Left ventricle myocardium superior (tissue), 1 donor: ENCODE measurements around the gene NFATC2. TPM values are rescaled to one million over a fixed set of nuclear protein-coding genes. Genes with fewer than 3 reads are reported as not detected.

Experiments used
- ATAC-seq: fragments of 200-7000 bp; cut with Tn5 transposase; one replicate; pipeline ENCODE4 v1.9.1; 2020; ENCODE audit warnings: mild to moderate bottlenecking, moderate library complexity
- DNase-seq: peaks from one replicate; pipeline ENCODE4 v3.0.0-alpha.2; 2020
- intact Hi-C: fragments of 100-400 bp; cut with micrococcal nuclease; formaldehyde crosslinking; loops from one replicate; pipeline ENCODE4 v1.11.0; 2022
- total RNA-seq: library from RNA; stranded (reverse); fragmentation: NEBNext Ultra II Directional; extraction: Animal tissue kit (Norgen Biotek cat#: 25700); gene quantifications from one replicate; pipeline ENCODE4 v1.2.1, GENCODE V29; 2021
- donor health status: DM: no; HTN: yes; CAD: no; lungs with severe emphysema.

The NFATC2 gene
- total RNA-seq, 1 donor from 2014 or later, result 2.3 TPM

- DNase-seq, result peak; percentile 47
- intact Hi-C loops, result no loop called here
- ATAC-seq, result peak; percentile 84
Measured at GRCh38 chr20:51412951-51413481, 129.5 kb downstream of the NFATC2 start.

GRCh38 chr20:51412333-51412871 is 130.1 kb downstream of the NFATC2 start:
- DNase-seq, result peak; percentile 60
- intact Hi-C loops, result no loop called here
- ATAC-seq, result peak; percentile 89

DNA sequence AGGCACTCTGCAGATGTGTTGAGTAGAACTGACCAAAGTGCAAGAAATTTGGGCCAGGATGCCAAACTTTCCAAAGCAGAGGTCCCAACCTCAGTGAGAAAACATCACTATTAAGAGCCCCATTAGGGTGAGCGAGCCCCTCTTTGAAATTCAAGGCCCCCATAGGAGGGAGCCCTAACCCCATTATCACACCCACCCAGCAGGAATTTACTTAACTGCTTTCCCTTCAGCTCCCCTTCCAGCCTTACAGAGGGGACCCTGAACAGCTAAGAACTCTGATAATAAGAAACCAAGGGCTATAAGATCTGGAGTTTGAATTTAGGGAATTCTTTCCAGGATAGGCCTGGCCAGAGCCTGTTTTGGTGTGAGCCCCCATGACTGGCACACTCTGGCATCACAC is 130.6 kb downstream of the NFATC2 start:
- ATAC-seq (no peak), DNase-seq (no peak)
- intact Hi-C loops, result no loop called here

DNA sequence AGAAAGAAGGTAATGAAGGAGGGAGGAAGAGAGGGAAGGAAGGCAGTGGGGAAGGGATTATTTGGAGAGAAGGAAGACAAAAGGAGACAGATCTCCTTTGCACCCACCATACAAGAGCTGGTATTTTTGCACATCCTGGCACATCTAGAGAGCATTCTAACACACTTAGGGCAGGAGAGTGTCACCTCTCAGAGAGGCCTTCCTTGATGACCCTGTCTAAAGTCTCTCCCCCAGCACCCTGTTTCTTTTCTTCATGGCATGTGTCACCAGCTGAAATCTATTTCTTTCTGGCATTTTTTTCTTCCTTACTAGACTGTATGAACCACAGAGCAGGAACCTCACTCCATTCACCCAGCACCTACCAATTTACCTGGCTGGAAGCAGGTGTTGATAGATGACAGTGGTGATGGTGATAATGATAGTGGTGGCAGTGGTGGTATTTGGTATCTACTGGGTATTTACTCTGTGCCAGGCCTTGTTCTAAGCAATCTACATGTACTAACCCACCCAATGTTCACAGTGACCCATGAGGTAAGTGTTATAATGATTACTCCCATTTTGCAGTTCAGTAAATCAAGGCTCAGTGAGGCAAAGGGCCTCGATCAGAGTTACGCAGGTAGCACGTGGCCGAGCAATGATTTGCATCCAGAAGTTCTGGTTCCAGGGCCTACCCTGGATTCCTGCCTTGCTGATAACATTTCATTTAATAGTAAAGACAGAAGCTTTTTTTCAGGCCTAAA is 131.8 kb downstream of the NFATC2 start:
- ATAC-seq (no peak), DNase-seq (no peak)
- intact Hi-C loops, result no loop called here

DNA sequence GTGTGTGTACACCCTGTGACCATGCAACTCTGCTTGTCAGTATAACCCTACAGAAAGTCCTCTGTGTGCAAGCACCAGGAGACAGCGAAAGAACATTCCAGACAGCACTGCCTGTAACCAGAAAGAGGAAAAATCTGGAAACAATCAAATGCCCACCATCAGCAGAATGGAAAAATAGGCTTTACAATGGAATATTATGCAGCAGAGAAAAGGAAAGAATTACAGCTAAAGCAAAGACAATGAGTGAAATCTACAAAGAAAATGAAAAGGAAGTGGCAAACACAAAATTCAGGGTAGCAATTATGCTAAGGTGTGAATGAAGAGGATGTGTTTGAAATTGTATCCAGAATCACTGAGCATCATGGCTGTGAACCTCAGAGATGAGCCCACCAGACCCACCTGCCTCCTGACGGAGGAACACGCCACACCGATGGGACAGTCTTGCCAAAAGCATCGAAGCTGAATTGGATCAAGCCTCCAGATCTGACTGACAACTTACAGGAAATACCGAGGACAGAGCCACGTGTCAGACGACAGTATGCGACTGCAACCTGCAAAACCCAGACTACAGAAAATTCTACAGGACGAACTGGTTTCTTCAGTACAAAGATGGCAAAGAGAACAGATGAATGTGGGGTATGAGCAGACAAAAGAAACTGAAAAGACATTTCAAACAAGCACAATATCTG is 133.2 kb downstream of the NFATC2 start:
- intact Hi-C loops, result no loop called here
- ATAC-seq, result no peak
- no peak for DNase-seq

DNA sequence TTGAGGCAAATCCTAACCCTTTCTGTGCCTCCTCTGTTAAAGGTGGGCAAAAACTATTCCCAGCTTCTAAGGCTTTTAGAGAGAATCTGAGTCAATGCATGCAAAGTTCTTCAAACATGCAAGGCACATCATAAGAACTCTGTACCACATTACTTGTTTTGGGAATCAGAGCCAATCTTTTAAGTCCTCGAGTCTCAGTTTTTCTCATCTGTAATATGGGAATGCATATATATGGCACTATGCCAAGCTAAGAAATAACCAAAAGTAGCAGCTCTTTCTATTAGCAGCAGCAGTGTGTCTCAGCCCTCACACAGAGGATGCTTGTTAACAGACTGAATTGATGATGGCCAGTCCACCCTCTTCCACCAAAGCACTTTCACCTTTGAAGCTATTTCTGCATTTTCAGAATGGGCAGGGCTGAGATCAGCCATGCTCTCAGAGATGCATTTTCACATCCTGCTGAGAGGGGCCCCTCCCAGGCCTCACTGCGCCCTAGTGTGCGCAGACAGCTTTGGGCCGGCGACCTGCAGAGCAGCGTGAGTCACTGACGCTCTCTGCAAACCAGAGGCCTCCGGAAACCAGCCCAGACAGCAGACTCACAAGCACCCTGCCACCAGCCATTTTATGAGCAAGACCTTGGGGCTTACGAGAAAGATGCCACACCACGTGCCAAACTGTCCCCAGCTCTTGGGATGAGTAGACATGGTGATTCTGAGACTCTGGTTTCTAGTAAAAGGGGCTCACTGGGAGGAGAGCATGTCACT is 138.0 kb downstream of the NFATC2 start:
- DNase-seq, result peak; percentile 44
- no peak for ATAC-seq
- intact Hi-C loops, result no loop called here

GRCh38 chr20:51403466-51404220 is 138.9 kb downstream of the NFATC2 start:
- intact Hi-C loops, result no loop called here
- ATAC-seq (no peak), DNase-seq (no peak)

DNA sequence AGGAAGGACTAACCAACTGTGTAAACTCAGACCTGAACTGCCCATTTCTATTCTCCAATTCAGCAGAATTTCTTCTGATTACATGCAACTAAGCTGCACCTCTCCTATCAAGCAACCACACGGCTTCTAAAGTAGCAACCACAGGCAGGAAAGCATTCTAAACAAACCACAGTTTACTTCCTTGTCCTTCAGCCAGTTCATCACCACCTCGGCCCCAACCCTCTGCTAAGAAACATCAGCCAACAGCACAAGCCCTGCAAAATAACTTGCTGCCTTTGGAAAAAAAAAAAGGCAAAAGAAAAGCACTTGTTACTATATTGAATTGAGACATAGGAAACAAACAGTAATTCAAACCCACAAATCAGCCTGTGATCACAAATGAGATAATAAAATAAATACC is 140.3 kb downstream of the NFATC2 start:
- intact Hi-C loops, result no loop called here
- ATAC-seq (no peak), DNase-seq (no peak)

GRCh38 chr20:51401496-51401895 is 141.0 kb downstream of the NFATC2 start:
- no peak for DNase-seq
- ATAC-seq, result no peak
- intact Hi-C loops, result no loop called here

DNA sequence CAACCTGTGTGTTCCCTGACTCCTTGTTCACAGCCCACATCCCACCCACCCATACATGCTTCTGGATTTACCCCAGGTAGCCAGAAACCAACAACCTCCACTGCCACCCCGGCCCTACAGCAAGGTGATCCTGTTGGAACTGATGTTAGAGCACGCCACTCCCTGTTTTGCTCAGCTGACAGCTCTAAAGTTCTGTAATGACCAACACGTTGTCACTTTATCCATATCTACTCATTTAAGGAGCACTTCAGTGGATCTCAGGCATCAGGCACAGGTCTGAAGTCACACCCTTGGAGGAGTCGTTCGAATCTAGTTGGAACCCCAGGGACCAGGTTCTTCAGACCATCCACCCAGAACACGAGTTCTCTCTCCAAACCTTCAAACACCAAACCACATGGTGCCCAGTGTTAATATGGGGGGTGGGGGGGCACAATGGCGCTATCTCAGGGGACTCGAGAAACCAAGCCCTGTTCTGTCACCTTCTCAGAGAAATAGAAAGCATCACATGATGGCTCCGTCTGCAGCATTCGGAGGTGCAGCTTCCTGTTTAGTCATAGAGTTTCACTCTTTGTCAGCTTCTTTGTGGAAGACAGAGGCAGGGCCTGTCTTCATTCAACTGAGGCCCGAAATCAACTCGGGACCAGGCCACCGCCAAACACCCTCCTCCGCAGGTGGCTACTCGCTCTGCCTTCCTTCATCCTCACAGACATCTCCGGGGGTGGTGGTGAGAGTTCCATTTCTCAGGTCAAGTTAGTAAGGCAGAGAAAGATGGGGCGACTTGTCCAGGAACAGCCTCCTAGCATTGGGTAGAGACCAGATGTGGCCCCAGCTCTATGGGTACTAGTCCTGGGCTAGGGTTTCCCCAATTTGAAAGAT is 142.2 kb downstream of the NFATC2 start:
- intact Hi-C loops, result no loop called here
- no peak for ATAC-seq
- no peak for DNase-seq

DNA sequence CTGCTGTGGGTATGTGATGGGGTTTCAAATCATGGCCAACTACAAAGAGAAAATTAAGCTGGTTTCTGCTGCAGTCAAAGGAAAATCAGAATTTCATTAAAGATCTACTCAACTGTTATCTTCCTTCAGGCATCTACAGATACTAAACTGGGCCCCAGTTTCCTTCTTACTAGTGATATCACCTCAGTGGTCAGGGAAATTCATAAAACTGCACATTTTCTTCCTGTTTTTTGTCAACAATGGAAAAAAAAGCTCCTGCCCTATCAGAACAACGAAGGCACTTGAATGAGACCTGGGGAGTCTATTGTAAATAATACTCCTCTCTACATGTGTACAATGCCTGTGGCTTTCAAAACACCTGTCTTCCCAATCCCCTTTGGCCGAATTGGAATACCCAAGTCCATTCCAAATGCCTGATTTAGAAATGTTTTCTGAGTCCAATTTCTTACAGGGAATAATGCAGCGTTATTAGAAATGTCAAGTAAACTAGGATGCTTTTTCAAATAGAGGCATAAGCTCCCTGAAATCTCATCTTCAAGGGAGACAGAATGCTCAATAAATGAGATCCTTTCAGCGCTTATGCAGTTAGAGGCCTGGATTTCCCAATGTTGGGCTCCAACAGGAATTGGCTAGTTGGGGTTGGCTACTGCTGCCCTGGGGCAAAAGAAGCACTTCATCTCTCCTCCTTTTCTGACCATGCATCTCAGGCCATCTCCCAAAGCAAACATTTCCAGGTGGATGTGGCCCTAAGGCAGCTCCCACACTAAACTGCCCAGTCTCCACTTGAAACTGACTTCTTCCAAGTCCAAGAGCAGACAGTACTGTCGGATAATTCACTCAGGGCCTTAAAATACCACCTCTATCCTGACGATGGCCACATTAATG is 143.3 kb downstream of the NFATC2 start:
- DNase-seq (no peak), ATAC-seq (no peak)
- intact Hi-C loops, result no loop called here

- no peak for ATAC-seq
- no peak for DNase-seq
- intact Hi-C loops, result no loop called here
Measured at GRCh38 chr20:51398552-51398951, 144.0 kb downstream of the NFATC2 start.

DNA sequence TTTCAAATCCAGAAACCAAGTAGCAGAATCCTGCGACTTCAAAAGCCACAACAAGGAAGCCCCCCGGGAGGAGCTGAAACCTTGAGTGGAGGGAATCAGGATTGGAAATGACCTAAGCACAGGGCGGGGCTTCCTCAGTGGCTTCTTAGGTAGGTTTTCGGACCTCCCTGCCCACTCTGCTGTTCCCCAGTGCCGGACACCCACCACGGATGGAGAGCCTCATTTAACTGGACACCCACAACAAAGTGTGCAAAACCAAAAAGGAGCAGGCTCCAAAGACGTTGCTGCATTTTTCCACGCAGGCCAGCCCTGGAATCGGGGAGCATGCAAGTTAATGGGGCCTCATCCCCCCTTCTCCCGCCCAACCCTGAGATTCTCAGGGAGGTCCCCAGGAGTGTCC is 144.4 kb downstream of the NFATC2 start:
- ATAC-seq (no peak), DNase-seq (no peak)
- intact Hi-C loops, result no loop called here

DNA sequence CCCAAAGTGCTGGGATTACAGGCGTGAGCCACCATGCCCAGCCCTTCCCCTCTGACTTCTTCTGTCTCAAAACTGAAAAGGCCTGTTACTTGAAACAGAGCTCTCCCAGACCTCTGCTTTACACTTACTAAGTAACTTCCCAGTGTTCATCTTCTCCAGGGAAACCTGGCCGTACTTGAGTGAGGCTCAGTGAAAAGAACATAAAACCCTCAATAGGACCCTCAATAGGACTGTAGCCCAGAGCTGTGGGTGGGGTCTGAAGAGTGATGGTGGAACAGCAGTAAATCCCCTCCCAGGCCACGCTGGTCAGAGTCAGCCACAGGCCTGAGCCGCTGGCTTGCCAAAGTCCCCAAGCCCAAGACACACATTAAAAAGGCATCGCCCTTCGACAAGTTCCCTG is 145.4 kb downstream of the NFATC2 start:
- intact Hi-C loops, result no loop called here
- ATAC-seq, result no peak
- no peak for DNase-seq

DNA sequence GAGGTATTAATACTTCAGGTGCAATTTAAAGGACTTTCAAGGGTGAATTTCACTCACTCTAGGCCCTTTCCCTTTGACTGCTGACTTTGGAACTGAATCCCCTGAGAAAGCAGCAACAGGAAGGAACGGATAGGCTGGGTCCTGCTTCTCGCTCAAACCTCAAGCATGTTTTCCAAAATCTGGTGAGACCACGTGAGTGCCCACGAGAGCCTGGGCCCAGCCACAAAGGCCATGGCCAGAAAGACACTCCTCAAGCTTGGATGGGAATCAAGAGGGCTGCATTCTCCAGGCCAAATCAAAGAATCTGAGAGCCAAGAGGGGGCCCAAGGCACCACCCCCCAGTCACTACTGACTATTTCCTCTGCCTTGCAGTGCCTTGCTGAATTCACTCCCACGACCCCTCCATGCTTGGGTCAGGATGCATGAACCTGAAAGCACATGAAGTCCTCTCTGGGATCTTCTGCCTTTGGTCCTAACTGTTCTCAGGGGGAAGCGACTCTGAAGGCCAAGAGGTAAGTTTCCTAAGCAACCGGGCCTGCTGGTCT is 146.1 kb downstream of the NFATC2 start:
- intact Hi-C loops, result no loop called here
- no peak for DNase-seq

GRCh38 chr20:51394706-51395105 is 147.8 kb downstream of the NFATC2 start:
- DNase-seq, result no peak
- intact Hi-C loops, result no loop called here
- ATAC-seq, result no peak

More for the DNA sequence above, 146.1 kb downstream of the NFATC2 start:
- ATAC-seq, result peak; percentile 28

- no peak for DNase-seq
Measured at GRCh38 chr20:51393571-51393970, 148.9 kb downstream of the NFATC2 start.

More at GRCh38 chr20:51393571-51393970, 148.9 kb downstream of the NFATC2 start:
- intact Hi-C loops, result no loop called here
- ATAC-seq, result peak; percentile 64
